GM21717 (cell line): Measurements from ENCODE around the gene SCAPER.
"Not testable (repeated sequence)": the region's sequence is repeated elsewhere in the genome, so short reads cannot be mapped to it uniquely, and the experiment has no call there.

Experiments
- ATAC-seq: cut with Tn5 transposase; IDR thresholded peaks from one replicate; pipeline ENCODE4 v1.9.1; 2021; ENCODE audit warnings: mild to moderate bottlenecking, moderate library complexity; ENCODE audit not compliant: unreplicated experiment

Gene SCAPER

GRCh38 chr15:76433798-76434400 is 471.2 kb downstream of the SCAPER start:
- no peak for ATAC-seq

GRCh38 chr15:76433036-76433435 is 472.1 kb downstream of the SCAPER start:
- ATAC-seq = not testable (repeated sequence)

GRCh38 chr15:76432604-76433003 is 472.5 kb downstream of the SCAPER start:
- no peak for ATAC-seq

- ATAC-seq = no peak
These were observed 473.2 kb downstream of the SCAPER start for GRCh38 chr15:76431971-76432370.

GRCh38 chr15:76430711-76431110 is 474.4 kb downstream of the SCAPER start:
- not testable (repeated sequence) for ATAC-seq

- ATAC-seq = no peak
These were observed 475.5 kb downstream of the SCAPER start for GRCh38 chr15:76429661-76430060.

GRCh38 chr15:76426941-76427340 is 478.2 kb downstream of the SCAPER start:
- ATAC-seq = no peak

GRCh38 chr15:76418352-76419140 is 486.6 kb downstream of the SCAPER start:
- no peak for ATAC-seq

- no peak for ATAC-seq
These were observed 503.9 kb downstream of the SCAPER start for GRCh38 chr15:76401285-76401684.

- ATAC-seq = no peak
These were observed 506.6 kb downstream of the SCAPER start for GRCh38 chr15:76398317-76399104.

- ATAC-seq = no peak
These were observed 511.5 kb downstream of the SCAPER start for GRCh38 chr15:76393614-76394013.

- no peak for ATAC-seq
These were observed 513.3 kb downstream of the SCAPER start for GRCh38 chr15:76391847-76392246.

- ATAC-seq = no peak
These were observed 513.8 kb downstream of the SCAPER start for GRCh38 chr15:76391309-76391708.

- ATAC-seq = no peak
These were observed 514.6 kb downstream of the SCAPER start for GRCh38 chr15:76390571-76390970.

- ATAC-seq = no peak
These were observed 518.2 kb downstream of the SCAPER start for GRCh38 chr15:76386926-76387325.

GRCh38 chr15:76386178-76386577 is 519.0 kb downstream of the SCAPER start:
- ATAC-seq = no peak

- no peak for ATAC-seq
These were observed 520.7 kb downstream of the SCAPER start for GRCh38 chr15:76384409-76384808.

- ATAC-seq = no peak
These were observed 522.0 kb downstream of the SCAPER start for GRCh38 chr15:76382987-76383728.

GRCh38 chr15:76381366-76381765 is 523.8 kb downstream of the SCAPER start:
- no peak for ATAC-seq

GRCh38 chr15:76380249-76380648 is 524.9 kb downstream of the SCAPER start:
- ATAC-seq = no peak

- no peak for ATAC-seq
These were observed 526.4 kb downstream of the SCAPER start for GRCh38 chr15:76378691-76379090.
